C4-2B (cell line): ENCODE results near the gene RNF115.

Source experiments
- ZFX ChIP-seq: fragments of 450-650 bp; IDR thresholded peaks from 2 replicates; pipeline ENCODE4 v1.6.1; 2017
- TF ChIP-seq, protein P1 (sequence below): fragments of 450-650 bp; conservative IDR thresholded peaks from 2 replicates; pipeline ENCODE4 v1.5.1; 2017; ENCODE audit warnings: mild to moderate bottlenecking

DNA sequence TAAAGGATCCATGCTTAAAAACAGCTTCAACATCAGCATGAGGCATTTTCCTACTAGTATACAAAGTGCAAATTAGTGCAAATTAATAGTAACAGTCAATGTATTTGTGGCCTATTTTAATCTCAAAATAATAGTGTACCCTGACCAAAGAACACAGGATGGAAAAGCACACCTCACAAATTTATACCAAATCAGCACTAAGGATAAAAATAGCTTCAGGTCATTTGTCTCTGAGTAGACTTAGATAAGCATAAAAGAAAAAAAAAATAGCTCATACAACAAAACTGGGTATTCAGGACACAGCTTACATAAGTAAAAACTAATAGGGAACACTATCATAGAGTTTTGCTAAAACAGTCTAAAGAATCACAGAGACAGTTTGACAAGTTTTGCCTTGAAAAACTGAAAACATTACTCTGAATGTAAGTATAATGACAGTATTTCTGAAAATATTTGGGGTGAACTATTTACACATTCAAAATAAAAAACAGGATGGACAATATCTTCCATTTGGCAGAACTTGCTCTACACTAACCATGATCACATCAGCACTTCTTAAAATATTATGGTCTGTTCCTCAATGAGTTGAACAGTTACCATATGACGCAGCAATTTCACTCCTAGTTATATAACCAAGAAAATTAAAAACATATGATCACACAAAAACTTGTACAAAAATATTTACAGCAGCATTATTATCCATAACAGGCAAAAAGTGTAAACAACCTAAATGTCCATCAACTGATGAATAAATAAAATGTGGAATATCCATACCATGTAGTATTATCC is 46.3 kb downstream of the RNF115 start:
- TF ChIP-seq, protein P1, sequence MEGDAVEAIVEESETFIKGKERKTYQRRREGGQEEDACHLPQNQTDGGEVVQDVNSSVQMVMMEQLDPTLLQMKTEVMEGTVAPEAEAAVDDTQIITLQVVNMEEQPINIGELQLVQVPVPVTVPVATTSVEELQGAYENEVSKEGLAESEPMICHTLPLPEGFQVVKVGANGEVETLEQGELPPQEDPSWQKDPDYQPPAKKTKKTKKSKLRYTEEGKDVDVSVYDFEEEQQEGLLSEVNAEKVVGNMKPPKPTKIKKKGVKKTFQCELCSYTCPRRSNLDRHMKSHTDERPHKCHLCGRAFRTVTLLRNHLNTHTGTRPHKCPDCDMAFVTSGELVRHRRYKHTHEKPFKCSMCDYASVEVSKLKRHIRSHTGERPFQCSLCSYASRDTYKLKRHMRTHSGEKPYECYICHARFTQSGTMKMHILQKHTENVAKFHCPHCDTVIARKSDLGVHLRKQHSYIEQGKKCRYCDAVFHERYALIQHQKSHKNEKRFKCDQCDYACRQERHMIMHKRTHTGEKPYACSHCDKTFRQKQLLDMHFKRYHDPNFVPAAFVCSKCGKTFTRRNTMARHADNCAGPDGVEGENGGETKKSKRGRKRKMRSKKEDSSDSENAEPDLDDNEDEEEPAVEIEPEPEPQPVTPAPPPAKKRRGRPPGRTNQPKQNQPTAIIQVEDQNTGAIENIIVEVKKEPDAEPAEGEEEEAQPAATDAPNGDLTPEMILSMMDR: no peak
- TF ChIP-seq ZFX: no peak
